ENCODE measurements around the gene PIK3C2G.

DNA sequence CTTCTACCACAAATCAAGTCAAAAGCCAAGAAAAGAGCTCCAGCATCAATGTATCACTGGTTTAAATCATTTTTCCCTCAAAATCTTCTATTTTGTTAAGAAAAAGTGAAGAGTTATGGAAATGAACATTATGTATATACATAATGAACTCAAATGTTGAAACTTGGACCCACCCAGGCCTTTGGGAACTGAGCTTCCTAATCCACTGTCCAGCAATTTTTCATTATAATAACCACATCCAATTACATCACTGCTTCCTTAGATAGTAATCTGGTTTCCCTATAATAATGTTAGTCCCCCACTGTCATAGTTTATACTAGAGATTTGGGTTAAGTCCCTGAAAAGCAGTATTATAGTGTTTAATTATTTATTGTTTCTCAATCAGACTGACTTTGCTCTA is 170.9 kb downstream of the PIK3C2G start:
- TF ChIP-seq, protein P1, sequence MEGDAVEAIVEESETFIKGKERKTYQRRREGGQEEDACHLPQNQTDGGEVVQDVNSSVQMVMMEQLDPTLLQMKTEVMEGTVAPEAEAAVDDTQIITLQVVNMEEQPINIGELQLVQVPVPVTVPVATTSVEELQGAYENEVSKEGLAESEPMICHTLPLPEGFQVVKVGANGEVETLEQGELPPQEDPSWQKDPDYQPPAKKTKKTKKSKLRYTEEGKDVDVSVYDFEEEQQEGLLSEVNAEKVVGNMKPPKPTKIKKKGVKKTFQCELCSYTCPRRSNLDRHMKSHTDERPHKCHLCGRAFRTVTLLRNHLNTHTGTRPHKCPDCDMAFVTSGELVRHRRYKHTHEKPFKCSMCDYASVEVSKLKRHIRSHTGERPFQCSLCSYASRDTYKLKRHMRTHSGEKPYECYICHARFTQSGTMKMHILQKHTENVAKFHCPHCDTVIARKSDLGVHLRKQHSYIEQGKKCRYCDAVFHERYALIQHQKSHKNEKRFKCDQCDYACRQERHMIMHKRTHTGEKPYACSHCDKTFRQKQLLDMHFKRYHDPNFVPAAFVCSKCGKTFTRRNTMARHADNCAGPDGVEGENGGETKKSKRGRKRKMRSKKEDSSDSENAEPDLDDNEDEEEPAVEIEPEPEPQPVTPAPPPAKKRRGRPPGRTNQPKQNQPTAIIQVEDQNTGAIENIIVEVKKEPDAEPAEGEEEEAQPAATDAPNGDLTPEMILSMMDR (IDR thresholded peaks at IDR 0.05): no peak
- no peak for TF ChIP-seq POLR2A (IDR thresholded peaks at IDR 0.05)

All from lower leg skin (tissue), 3 donors.